ENCODE results near the gene TGM5.

- no peak for TF ChIP-seq CTCF (IDR thresholded peaks at IDR 0.05)
- no peak for TF ChIP-seq POLR2A (IDR thresholded peaks at IDR 0.05)
- TF ChIP-seq POLR2AphosphoS5 (IDR thresholded peaks at IDR 0.05): no peak
Observed at GRCh38 chr15:43198992-43199391, 67.7 kb downstream of the TGM5 start.

Data from gastroesophageal sphincter (tissue), 3 donors.